Bronchial epithelial cell (primary cell): ENCODE data around the gene IGFBP5. TPM values are rescaled to one million over a fixed set of nuclear protein-coding genes. Genes with fewer than 3 reads are reported as not detected.

ENCODE experiments used
- DNase-seq: peaks from one replicate; pipeline ENCODE4 v3.0.0-alpha.2; 2010; ENCODE audit warnings: low read depth
- FAIRE-seq: peaks from 2 replicates; lab custom pipeline; 2011; peaks lifted over from hg19 to GRCh38; lab: Jason Lieb, UNC
- H3K27me3 ChIP-seq: 2 replicates; pipeline ENCODE4 v1.5.1; 2011; ENCODE audit warnings: low read length; ENCODE audit not compliant: control insufficient read depth, insufficient read depth
- H3K36me3 ChIP-seq: 2 replicates; pipeline ENCODE4 v1.5.1; 2011; ENCODE audit warnings: low read length; ENCODE audit not compliant: control insufficient read depth, insufficient read depth
- H3K4me3 ChIP-seq: 2 replicates; pipeline ENCODE4 v1.5.1; 2011; ENCODE audit warnings: mild to moderate bottlenecking, low read depth, low read length, control low read depth
- total RNA-seq: library from RNA; depleted of rRNA; stranded (reverse); fragments of >200 nt; gene quantifications from 2 replicates; pipeline ENCODE4 v1.2.1, GENCODE V29; 2014
- TF ChIP-seq, protein P1 (sequence below): IDR thresholded peaks from 2 replicates; pipeline ENCODE4 v1.5.1; 2011; ENCODE audit warnings: mild to moderate bottlenecking, moderate library complexity, low read length, control low read depth, inconsistent platforms; ENCODE audit not compliant: insufficient read depth, severe bottlenecking

IGFBP5 gene
- total RNA-seq, 1 donor from 2014 or later, result 9.2 TPM

GRCh38 chr2:216681683-216682082 is 13.7 kb downstream of the IGFBP5 start:
- TF ChIP-seq, protein P1, sequence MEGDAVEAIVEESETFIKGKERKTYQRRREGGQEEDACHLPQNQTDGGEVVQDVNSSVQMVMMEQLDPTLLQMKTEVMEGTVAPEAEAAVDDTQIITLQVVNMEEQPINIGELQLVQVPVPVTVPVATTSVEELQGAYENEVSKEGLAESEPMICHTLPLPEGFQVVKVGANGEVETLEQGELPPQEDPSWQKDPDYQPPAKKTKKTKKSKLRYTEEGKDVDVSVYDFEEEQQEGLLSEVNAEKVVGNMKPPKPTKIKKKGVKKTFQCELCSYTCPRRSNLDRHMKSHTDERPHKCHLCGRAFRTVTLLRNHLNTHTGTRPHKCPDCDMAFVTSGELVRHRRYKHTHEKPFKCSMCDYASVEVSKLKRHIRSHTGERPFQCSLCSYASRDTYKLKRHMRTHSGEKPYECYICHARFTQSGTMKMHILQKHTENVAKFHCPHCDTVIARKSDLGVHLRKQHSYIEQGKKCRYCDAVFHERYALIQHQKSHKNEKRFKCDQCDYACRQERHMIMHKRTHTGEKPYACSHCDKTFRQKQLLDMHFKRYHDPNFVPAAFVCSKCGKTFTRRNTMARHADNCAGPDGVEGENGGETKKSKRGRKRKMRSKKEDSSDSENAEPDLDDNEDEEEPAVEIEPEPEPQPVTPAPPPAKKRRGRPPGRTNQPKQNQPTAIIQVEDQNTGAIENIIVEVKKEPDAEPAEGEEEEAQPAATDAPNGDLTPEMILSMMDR, result no peak
- H3K27me3 ChIP-seq, result no peaks in the 10 kb centered on the region
- no peak for DNase-seq
- FAIRE-seq, result no peak
- no peak overlapping the region for H3K4me3 ChIP-seq
- no peaks in the 10 kb centered on the region for H3K36me3 ChIP-seq

GRCh38 chr2:216680951-216681629 is 14.3 kb downstream of the IGFBP5 start:
- Histone ChIP-seq H3K27me3 (no peaks in the 10 kb centered on the region), H3K36me3 (no peaks in the 10 kb centered on the region)
- no peak for FAIRE-seq

DNA sequence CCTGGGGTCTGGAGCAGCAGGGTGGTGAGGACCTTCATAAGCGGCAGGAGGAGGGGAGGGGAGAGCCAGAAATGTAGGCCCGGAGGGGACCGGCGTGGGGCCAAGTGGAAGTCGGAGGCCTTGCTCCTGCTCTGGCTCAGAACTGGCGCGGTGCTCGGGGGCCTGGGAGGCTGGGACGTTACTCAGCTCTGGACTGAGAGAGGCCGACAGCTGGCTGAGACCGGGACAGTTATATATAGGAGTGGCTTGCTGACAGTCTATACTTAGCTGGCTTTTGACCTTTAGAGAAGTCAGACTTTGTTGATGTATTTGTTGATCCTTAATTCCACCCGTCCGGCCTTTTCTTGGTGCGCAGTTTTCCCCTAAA is 15.7 kb downstream of the IGFBP5 start:
- H3K27me3 ChIP-seq, result no peaks in the 10 kb centered on the region
- TF ChIP-seq, protein P1, result no peak
- H3K4me3 ChIP-seq, result no peak overlapping the region
- FAIRE-seq (no peak), DNase-seq (no peak)
- no peaks in the 10 kb centered on the region for H3K36me3 ChIP-seq

More at GRCh38 chr2:216680951-216681629, 14.3 kb downstream of the IGFBP5 start:
- DNase-seq, result no peak
- H3K4me3 ChIP-seq, result no peak overlapping the region
- TF ChIP-seq, protein P1, result no peak

DNA sequence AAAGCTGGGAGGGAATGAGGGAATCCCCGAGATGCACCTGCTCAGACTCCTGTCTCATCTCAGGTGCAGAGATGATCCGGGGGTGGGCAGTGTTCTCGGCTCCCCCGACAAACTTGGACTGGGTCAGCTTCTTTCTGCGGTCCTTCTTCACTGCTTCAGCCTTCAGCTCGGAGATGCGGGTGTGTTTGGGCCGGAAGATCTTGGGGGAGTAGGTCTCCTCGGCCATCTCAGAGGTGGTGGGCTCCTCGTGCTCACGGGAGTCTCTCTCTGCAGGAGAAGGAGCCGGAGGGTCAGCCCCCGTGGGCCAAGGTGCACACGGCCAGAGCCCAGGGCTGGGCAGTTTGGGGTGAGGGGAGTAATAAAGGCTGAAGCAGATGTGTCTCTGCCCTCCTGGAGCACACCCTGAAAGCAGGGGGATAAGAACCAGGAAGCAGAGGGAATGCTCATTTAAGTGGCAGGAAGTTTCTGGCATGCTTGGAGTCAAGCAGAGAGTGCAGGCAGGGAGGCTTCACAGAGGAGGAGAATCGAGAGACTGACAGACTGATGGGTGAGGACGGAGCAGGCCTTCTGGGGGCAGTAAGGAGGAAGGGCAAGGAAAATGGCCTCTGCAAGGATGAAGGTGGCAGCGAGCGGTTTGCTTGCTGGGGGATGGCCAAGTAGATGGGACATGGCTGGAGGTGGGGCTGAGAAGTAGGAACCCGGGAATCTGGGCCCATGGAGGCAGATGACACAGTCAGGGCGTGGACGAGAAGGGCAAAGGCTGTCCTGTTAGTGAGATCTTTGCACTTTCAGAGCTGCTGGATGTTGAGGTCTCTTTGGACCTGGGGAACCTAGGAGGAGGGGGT is 16.3 kb downstream of the IGFBP5 start:
- H3K4me3 ChIP-seq, result no peak overlapping the region
- DNase-seq, result no peak
- TF ChIP-seq, protein P1, result no peak
- FAIRE-seq, result no peak
- H3K27me3 ChIP-seq, result peaks cover under 1% of the 10 kb centered on the region
- no peaks in the 10 kb centered on the region for H3K36me3 ChIP-seq

DNA sequence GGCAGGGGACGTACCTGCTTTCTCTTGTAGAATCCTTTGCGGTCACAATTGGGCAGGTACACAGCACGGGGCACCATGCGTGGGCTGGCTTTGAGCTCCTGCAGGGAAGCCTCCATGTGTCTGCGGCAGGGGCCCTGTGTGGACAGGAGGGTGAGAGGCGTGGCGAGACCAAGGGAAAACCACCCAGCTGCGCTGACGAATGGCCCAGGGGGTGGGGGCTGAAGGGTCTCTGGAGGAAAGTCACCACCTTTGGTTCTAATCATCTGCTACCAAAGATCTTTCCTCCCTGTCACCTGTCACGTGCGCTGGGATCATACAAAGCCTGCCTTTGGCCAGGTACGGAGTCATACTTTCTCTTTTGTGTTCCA is 17.3 kb downstream of the IGFBP5 start:
- TF ChIP-seq, protein P1, result no peak
- peaks cover 1% of the 10 kb centered on the region for H3K27me3 ChIP-seq
- no peak for DNase-seq
- H3K36me3 ChIP-seq, result no peaks in the 10 kb centered on the region
- no peak for FAIRE-seq
- H3K4me3 ChIP-seq, result no peak overlapping the region
